RCC 7860 (cell line): ENCODE results near the gene AMACR.
"Not testable (repeated sequence)": the region's sequence is repeated elsewhere in the genome, so short reads cannot be mapped to it uniquely, and the experiment has no call there.

Experiments used
- DNase-seq: peaks from one replicate; pipeline ENCODE4 v3.0.0-alpha.2; 2015; ENCODE audit warnings: low spot score
- FAIRE-seq: peaks from 2 replicates; lab custom pipeline; 2012; peaks lifted over from hg19 to GRCh38; lab: Jason Lieb, UNC

Gene AMACR

DNA sequence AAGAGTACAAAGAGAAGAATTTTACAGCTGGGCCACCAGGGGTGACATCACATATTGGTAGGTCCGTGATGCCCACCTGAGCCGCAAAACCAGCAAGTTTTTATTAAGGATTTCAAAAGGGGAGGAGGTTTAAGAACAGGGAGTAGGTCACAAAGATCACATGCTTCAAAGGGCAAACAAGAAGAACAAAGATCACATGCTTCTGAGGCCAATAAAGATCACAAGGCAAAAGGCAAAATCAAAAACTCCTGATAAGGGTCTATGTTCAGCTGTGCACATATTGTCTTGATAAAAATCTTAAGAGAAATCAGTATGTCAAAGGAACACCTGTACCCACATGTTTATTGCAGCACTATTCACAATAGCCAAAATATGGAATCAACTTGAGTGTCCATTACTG lies 2.3 kb upstream of the AMACR start:
- not testable (repeated sequence) for DNase-seq, FAIRE-seq

DNA sequence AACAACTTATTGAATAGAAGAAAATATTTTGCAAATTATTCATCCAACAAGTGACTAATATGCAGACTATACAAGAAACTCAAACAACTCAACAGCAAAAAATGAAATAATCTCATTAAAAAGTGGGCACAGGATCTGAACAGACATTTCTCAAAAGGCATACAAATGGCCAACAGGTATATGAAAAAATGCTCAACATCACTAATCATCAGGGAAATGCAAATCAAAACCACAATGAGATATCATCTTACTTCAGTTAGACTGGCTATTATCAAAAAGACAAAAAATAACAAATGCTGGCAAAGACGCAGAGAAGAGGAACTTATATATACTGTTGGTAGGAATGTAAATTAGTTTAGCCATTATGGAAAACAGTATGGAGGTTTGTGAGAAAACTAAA lies 1.8 kb upstream of the AMACR start:
- no peak for FAIRE-seq

DNA sequence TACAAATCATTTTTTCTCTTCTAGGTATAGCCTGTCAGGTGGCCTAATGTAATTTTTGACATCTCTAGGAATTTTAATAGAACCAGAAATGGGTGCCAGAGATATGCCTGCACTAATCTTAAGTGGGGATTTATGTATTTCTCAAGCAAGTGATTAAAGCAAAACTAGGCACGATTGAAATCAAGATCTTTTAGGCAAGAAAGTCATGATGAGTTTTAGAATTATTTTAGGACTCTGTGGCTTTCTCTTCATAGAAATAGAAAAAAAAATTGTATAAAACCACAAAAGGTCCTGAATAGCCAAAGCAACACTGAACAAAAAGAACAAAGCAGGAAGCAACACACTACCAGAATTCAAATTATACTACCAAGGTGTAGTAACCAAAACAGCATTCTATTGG lies 952 bp upstream of the AMACR start:
- no peak for DNase-seq
- FAIRE-seq = no peak

More for the DNA sequence above, 1.8 kb upstream of the AMACR start:
- DNase-seq = no peak

DNA sequence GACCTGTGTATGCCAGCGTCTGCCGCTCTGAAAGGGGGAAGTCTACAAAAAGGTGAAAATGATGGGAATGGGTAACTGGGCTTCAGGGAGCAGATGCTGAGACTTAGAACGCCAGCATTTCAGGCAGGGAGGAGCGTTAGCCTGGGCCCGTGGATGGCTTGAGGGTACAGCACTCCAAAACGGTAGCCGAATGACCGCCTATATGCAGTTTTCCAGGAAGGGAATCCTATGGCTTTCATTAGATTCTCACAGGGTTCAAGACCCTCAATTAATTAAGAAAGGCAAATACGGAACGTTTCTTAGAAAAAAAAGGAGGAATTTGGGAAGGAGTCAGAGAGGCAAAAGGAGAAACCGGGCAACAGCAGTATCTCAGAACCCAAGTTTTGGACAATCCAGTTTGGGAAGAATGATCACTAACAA lies 639 bp downstream of the AMACR start:
- DNase-seq = no peak

GRCh38 chr5:34005681-34006080 lies 2.2 kb downstream of the AMACR start:
- FAIRE-seq (no peak), DNase-seq (no peak)

More for the DNA sequence above, 639 bp downstream of the AMACR start:
- FAIRE-seq = no peak

GRCh38 chr5:34005211-34005610 lies 2.6 kb downstream of the AMACR start:
- FAIRE-seq (peak; percentile 99), DNase-seq (peak; percentile 95)

DNA sequence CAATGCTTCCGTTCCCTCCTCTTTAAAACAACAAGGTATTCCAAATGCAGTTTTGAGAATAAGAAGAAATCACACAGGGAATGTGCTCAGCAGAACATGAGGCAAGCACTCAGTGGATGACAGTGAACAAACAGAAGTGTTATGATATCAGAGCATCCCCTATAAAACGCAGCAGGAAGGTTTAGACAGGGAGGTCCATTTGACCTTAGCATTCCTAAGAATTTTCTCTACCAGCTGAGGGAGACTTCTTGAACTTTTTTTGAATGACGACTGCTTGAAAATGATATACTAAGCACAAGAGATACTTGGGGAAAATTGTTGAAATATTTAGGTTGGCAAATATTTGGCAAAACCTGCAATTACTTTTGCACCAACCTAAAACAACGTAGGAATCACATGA lies 3.9 kb downstream of the AMACR start:
- DNase-seq = peak; percentile 10

GRCh38 chr5:34002629-34003328 lies 5.1 kb downstream of the AMACR start:
- peak; percentile 51 for DNase-seq

More for the DNA sequence above, 3.9 kb downstream of the AMACR start:
- peak; percentile 34 for FAIRE-seq

DNA sequence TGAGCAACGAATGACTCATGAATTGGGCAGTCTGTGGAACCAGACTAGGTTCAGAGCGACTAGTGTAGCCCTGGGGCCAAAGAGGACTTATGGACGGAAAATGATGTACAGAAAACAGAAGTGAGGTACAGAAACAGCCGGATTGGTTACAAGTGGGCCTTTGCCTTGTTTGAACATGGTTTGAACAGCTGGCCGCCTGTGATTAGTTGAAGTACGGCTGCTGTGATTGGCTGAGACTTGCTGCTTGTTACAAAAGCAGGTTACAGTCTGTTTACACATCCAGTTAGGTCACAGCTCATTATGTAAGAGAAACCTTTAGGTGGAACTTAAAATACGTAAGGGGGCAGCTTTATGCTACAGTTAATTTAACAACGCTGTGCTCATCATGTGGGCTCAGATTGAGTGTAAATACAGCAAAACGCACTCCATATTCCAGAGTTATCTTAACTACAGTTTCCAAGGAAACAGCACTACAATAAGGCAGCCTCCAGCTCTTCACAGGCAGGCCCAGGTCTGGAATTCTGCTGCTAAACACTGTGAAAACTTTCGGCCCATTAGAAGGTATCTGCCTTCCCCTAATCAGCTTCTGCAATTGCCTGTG lies 6.5 kb downstream of the AMACR start:
- DNase-seq = peak; percentile 83
- peak; percentile 94 for FAIRE-seq

More at GRCh38 chr5:34002629-34003328, 5.1 kb downstream of the AMACR start:
- FAIRE-seq = no peak

- FAIRE-seq = no peak
Observed at GRCh38 chr5:33999978-34000377, 7.9 kb downstream of the AMACR start.

DNA sequence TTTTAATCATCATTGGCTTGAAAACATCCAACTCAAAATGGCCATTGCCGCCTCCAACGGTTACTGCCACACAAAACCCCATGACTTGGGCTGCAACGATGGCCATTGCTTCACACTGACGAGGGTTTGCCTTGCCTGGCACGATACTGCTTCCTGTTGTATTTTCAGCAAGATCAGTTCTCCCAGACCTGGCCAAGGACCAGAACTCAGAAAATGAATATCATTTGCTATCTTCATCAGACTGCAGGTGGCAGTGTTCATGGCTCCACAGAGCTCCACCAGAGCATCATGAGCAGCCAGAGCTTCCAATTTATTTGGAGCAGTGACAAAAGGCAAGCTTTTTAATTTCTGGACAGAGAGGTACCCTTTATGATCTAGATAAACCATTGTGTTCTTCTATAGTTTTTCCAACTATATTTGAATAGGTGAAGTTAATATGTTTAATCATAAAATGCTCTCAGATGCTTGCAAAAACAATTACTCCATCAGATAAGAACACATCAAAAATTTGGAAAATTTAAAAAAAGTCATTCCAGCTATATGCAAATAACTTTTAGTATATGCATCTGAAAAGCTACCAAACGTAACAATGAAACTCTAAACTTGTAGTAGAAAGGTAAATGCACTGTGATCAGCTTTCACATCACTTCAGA lies 10.4 kb downstream of the AMACR start:
- peak; percentile 65 for DNase-seq

More at GRCh38 chr5:33999978-34000377, 7.9 kb downstream of the AMACR start:
- no peak for DNase-seq

GRCh38 chr5:33995865-33996264 lies 12.0 kb downstream of the AMACR start:
- FAIRE-seq = no peak
- DNase-seq = no peak

More for the DNA sequence above, 10.4 kb downstream of the AMACR start:
- peak; percentile 71 for FAIRE-seq

- no peak for FAIRE-seq
- DNase-seq = no peak
Observed at GRCh38 chr5:33994845-33995244, 13.0 kb downstream of the AMACR start.

GRCh38 chr5:33992864-33993263 lies 15.0 kb downstream of the AMACR start:
- DNase-seq = no peak
- FAIRE-seq = no peak

DNA sequence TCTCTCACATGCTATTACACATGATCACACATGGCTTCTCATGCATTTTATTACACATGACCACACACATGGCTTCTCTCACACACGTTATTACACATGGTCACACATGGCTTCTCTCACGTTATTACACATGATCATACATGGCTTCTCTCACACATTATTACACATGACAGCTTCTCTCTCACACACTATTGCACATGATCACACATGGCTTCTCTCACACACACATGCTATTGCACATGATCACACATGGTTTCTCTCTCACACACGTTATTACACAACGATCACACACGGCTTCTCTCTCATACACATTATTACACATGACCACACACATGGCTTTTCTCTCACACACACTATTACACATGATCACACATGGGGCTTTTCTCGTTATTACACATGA lies 22.4 kb downstream of the AMACR start:
- DNase-seq (no peak), FAIRE-seq (no peak)

- DNase-seq = no peak
- FAIRE-seq = no peak
Observed at GRCh38 chr5:33984671-33985124, 23.2 kb downstream of the AMACR start, which contains the start of gene SLC45A2. Gene SLC45A2, minus strand, starts transcription at chr5:33984693. Its CDS starts 110 bp downstream, at chr5:33984583.

- FAIRE-seq = no peak
- no peak for DNase-seq
Observed at GRCh38 chr5:33984178-33984577, 23.7 kb downstream of the AMACR start.

DNA sequence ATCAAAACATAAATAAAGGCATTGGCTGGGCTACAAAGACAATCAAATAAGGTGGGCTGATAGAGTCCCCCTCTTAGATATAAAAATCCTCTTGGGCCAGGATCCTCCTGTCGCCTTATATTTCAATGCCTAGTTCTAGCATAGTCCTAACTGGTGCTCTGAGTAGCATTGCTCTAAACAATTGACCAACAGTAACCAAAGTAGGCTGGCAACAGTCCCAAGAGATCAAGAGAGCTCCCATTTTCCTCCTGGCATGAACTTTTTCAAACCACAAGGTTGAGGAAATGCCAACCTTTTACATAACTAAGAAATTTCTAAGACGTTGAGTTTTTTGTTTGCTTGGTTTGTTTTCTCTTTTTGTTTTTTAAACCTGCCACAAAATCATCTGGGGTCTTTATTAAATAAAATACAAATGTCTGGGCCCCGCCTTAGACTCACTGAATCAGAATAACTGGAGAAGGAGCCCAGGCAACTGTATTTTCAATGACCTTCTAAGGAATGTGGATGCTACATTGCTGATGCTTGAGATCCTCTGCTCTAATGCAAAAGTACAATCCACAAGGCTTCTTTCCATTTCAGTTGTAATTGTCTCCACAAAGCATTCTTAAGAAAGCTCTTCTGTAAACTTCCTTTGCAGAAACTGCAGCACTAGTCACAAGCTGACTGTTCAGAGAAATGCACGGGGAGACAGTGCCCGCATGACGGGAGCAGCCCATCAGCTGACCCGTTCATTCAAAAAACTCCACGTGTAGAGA lies 26.3 kb downstream of the AMACR start:
- no peak for FAIRE-seq
- DNase-seq = no peak

- FAIRE-seq = no peak
Observed at GRCh38 chr5:33980030-33980429, 27.8 kb downstream of the AMACR start.

GRCh38 chr5:33978306-33978705 lies 29.5 kb downstream of the AMACR start:
- FAIRE-seq = no peak
- DNase-seq = no peak

More at GRCh38 chr5:33980030-33980429, 27.8 kb downstream of the AMACR start:
- no peak for DNase-seq

- no peak for FAIRE-seq
Observed at GRCh38 chr5:33976307-33976706, 31.5 kb downstream of the AMACR start.

More at GRCh38 chr5:33976307-33976706, 31.5 kb downstream of the AMACR start:
- DNase-seq = no peak
